KG1 (cell line): ENCODE data around the gene ADAM29.
"Not testable (repeated sequence)": the region's sequence is repeated elsewhere in the genome, so short reads cannot be mapped to it uniquely, and the experiment has no call there.

Experiments
- DNase-seq: peaks from one replicate; lab custom pipeline; 2025; lab: John Stamatoyannopoulos, UW

ADAM29 gene

DNA sequence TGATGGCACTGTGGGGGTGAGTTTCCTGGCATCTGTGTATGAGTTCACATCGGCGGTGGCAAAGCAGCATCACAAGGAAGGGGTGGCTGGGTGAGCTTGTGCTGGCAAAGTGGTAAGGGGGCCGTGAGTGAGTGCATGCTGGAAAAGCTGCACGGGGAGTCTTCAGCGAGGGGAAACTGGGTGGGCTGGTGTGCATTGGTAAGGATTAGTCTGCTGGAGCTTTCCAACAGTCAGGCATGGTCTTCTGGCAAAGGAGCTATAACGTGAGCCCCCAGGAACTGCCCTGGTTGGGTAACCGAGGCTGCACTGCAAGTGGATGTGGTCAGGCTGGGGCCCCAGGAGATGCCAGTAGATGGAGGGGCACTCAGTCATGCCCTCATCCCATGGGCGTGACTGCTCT, 30.7 kb downstream of the ADAM29 start:
- no peak for DNase-seq

DNA sequence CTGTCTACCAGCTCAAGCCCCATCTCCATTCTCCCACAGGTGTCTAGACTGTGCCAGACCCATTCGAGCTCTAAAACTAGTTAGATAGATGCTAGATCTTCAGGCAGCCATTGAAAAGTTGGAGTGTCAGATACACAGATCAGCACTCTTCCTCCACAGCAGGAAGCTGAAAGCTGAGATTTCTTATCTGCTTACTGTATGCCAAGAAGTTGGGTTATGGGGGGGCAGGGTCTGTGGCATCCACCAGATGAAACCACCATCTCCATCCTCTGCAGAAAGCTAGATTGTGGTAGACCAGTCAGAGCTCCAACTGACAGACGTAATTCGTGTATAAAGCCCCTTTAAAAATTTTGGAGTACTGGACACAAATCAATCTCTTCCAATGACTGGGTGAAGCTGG, 54.8 kb downstream of the ADAM29 start:
- DNase-seq, result no peak

DNA sequence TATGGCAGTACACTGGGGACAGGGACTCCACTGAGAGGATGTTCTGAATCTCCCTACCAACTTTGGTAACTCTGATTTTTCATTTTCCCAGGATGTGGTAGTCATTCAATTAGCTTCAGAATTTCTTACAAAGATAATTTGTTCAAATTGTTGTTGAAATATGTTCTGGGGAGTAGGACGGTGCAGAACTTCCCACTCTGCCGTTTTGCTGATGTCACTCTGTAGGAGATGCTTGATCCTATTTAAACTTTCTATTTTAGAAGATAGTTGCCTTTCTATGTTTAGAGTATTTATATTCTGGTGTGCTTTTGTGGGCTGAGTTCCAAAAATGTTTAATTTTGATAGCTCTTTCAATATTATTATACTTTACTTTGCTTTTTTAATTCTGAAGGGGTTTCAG, 55.2 kb downstream of the ADAM29 start:
- DNase-seq, result no peak

DNA sequence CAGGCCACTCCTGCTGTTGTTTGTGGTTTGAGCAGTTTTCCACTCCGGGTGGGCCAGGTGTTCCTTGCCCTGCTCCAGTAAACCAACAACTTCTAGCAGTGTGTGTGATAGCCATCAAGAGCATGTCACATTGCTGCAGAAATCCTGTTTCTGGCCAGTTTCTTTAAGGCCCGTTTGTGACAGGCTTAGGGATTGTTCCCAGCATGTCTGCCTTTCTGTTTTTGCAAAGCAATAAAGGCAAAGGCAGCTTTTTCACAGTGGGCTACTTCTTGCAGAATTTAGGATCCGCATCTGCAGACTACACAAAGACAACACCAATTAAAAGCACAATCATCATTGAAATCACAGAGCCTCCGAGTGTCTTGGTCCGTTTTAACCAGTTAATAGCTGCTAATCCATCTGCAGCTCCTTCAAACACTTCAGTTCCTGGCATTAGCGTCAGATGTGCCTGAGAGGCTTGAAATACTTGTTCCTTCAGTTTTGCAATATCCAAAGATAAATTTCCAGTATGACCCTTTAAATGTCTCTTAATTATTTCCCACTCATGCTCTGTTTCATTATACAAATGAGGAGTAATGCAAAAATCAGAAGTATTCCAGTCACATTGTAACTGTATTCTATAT, 65.1 kb downstream of the ADAM29 start:
- no peak for DNase-seq

DNA sequence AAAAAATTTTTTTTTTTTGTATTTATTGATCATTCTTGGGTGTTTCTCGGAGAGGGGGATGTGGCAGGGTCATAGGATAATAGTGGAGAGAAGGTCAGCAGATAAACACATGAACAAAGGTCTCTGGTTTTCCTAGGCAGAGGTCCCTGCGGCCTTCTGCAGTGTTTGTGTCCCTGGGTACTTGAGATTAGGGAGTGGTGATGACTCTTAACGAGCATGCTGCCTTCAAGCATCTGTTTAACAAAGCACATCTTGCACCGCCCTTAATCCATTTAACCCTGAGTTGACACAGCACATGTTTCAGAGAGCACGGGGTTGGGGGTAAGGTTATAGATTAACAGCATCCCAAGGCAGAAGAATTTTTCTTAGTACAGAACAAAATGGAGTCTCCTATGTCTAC, 65.7 kb downstream of the ADAM29 start:
- DNase-seq, result not testable (repeated sequence)

DNA sequence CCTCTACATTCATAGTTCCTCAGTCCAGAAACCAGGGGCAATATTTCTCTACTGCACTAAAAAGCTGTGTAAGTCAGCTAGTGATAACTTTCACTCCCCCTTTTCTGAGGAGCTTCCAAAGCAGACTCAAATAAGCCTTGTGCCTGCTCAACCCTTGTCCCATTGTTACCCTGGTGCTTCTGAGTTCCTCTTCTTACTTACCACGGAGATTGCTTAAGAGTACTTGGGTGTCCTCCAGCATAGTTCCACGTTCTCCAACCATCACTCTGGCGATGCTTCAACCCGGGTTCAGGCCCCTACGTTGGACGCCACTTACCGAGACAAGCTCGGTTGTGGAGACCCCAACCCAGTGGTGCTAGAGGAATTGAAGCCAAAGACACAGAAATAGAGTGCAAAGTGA, 71.6 kb downstream of the ADAM29 start:
- DNase-seq, result no peak

DNA sequence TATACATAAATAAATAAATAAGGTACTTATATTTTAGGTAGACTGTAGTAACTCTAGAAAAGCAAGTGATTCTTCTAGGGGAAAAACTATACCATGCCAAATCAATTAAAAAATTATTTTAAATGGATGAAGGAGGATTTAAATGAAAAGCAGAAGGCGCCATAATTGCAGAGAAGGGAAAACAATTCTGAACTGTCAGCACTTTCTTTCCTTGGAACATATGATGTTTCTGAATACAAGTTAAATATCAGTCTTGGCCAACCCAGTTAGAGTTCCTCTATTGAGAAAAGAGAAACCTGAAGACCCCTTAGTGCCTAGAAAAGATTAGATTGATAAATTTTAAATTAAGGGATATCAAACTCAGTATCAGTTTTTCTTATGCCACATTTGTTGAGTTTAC, 75.8 kb downstream of the ADAM29 start:
- no peak for DNase-seq

DNA sequence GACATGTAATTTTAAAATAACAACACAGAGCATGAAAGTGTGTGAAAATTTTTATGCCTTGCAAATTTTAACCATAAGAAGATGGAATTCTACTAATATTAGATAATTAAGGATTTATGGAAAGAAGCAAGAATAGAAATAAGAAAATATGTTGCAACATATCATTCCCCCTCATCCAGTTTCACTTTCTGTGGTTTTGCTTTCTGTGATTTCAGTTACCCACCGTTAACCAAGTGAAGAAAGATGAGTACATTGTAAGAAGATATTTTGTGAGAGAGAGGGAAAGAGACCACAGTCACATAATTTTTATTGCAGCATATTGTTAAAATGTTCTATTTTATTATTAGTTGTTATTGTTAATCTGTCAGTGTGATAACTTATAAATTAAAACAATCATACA, 77.9 kb downstream of the ADAM29 start:
- no peak for DNase-seq

DNA sequence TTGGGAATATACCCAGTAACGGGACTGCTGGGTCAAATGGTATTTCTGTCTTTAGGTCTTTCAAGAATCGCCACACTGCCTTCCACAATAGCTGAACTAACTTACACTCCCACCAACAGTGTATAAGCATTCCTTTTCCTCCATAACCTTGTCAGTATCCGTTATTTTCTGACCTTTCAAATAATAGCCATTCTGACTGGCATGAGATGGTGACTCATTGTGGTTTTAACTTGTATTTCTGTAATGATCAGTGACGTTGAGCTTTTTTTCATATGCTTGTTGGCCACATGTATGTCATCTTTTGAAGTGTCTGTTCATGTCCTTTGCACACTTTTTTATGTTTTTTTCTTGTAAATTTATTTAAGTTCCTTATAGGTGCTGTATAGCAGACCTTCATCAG, 81.2 kb downstream of the ADAM29 start:
- no peak for DNase-seq

DNA sequence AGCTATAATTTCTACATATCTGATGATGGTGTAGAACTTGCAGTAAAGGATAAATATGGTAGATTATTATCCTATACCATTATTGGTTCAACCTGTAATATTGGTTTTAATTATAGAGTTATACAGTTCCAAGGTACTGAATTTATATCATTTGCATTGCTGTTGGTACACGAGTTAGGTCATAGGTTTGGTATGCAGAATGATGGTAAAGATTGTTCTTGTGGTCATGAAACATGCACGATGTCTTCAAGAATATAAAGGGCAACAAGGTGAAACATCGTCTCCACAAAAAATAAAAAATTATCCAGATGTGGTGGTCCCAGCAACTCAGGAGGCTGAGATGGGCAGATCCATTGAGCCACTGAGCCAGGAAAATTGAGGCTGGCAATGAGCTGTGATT, 99.6 kb downstream of the ADAM29 start:
- DNase-seq, result no peak

DNA sequence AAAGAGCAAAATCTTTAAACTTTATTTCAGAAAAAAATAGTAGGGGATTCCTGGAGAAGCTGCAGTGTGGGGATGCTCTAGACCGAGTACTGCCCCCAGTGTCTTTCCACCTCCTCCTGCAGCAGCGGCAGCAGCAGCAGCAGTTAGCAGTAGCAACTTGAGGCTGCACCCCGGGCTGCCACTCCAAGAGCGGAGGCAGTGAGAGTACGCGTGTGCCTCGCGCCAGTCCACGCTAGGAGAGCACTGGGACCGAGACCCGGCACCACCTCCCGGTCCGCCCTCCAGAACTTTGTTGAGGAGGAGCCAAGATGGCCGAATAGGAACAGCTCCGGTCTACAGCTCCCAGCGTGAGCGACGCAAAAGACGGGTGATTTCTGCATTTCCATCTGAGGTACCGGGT, 101.3 kb downstream of the ADAM29 start:
- DNase-seq, result not testable (repeated sequence)
